ENCODE results near the gene HAT1. TPM values are rescaled to one million over a fixed set of nuclear protein-coding genes. Genes with fewer than 3 reads are reported as not detected.

The HAT1 gene, protein sequence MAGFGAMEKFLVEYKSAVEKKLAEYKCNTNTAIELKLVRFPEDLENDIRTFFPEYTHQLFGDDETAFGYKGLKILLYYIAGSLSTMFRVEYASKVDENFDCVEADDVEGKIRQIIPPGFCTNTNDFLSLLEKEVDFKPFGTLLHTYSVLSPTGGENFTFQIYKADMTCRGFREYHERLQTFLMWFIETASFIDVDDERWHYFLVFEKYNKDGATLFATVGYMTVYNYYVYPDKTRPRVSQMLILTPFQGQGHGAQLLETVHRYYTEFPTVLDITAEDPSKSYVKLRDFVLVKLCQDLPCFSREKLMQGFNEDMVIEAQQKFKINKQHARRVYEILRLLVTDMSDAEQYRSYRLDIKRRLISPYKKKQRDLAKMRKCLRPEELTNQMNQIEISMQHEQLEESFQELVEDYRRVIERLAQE
- 20.8 and 31.3 TPM in 2 replicates for total RNA-seq (ENCODE audit: low replicate concordance)

DNA sequence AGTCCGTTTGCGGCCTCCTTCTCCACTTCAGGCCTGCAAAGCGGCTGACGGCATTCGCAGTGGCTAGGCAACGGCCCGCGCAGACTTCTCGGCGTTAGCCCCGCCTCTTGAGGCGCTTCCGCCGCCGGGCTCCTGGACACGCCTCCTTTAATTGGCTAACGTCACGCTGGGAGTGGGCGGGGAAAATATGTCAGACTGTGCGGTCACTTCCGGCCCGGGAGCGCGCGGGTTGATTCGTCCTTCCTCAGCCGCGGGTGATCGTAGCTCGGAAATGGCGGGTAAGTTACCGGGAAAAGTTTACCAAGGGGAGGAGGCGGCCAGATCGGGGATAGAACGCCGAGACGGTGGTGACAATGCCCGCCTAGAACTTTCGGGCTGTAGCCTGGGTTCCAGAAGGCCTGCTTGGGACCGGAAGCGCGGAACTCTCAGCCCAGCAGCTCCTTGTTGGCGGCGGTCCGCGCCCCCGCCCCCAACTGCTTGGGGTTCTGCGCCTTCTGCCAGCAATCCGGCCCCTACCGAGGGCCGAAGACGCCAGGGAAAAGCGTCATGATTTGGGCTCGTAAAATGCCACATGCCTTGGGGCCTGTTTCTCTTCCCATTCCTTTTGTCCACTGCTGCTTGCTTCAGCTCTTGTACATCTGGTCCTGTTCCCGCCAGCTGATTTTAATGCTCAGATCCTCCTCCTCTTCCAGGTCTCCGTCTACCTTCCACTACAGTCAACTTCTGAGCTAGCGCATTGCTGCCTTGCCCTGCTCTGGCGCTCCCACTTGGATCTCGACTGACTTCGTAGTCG lies at the start of gene HAT1:
Gene HAT1, plus strand, starts transcription at position 232 of the 793 bp plus-strand sequence. Its CDS starts 40 bp downstream, at position 272.

DNA sequence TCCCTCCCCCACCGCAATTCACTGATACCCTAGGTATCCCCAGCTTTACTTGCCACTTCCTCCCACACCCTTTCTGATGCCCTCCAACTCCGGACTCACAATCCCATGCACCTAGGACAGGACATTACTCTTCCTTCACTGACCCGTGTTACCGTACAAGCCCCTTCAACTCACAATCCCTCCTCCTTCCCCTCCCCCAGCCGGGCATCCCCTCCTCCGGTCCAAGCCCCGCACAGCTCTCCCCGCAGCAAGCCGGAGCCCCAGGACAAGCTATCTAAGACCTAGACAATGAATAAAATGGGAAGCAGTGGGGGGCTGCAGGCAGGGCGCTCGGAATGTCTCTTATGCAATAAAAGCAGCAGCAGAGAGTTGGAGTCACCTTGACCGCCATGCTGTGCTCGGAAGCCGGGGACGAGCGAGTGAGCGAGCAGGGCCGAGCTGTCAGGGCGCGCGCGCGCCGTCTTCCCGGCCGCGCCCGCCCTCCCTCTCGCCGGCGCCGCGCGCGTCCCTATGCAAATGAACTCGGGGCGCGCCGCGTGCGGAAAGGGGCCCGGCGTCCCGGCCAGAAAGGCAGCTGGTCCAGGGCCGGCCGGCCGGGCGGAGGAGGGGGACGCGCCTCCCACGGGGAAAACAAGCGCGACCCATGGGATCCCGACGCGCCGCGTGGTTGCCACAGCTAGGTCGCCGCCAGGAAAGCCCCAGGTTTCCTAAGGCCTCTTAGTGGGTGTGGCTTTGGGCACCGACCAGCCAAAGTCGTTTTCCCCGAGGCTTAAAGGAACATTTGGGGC lies 28.2 kb upstream of the HAT1 start, which contains the start of gene SLC25A12:
Gene SLC25A12, minus strand, starts transcription at position 421 of the 788 bp plus-strand sequence. Its CDS starts 30 bp downstream, at position 391.

DNA sequence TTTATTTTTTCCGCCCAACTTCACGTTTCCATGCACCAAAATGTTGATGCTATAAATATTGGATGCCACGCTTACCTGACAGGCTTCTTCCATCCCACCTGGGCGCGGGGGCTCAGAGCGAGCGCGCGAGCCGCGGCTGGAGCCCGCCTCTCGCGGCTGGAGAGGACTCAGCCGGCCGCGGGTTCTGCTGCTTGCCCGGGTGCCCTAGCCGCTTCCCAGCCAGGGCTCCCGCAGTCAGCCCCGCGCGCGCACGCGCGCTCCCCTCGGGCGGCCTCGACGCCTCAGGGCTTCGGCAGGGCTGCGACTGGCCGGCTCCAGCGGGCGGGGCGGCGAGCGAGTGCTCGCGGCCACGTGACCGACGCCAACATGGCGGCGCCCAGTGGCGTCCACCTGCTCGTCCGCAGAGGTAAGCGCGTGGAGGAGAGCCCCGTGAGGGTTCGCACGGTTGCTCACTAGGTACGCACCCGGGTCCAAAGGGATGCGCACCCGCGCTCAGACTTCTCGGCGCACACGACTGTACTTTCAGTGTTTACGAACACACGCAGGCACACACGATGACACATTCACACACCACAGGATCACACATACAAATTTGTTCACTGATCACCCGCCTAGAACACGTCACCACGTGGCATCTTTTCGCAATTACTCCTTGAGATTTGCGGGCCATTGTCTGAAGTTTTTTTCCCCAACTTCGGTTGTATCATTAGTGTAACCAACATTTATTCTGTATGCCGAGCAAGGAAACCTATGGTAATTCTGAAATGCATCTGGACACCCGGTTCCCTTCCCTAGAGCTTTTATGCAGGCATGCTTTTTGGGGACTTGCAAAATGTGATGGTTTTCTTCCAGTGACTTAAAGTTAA lies 77.6 kb downstream of the HAT1 start, which contains the start of gene METAP1D:
Gene METAP1D, plus strand, starts transcription at position 350 of the 866 bp plus-strand sequence. Its CDS starts 17 bp downstream, at position 367.

Other genes with a start within 250 kb of the HAT1 start
- 96.5 and 112 TPM in 2 replicates for gene DYNC1I2, start 235.0 kb upstream of the HAT1 start, total RNA-seq (ENCODE audit: low replicate concordance)
- 13.2 and 14.4 TPM in 2 replicates for gene SLC25A12, start 28.2 kb upstream of the HAT1 start, total RNA-seq (ENCODE audit: low replicate concordance)
- gene METAP1D, start 77.5 kb downstream of the HAT1 start, total RNA-seq (ENCODE audit: low replicate concordance) = 3.9 and 8.9 TPM in 2 replicates
- gene DLX1, start 163.0 kb downstream of the HAT1 start, total RNA-seq (ENCODE audit: low replicate concordance) = 0.38 TPM in 1 of 2 replicates, not detected in the other
- 0.15 TPM in 1 of 2 replicates, not detected in the other for gene DLX2, start 180.4 kb downstream of the HAT1 start, total RNA-seq (ENCODE audit: low replicate concordance)